Ovary (tissue), 3 donors: ENCODE results near the gene TVP23B.
"Not testable (repeated sequence)": the region's sequence is repeated elsewhere in the genome, so short reads cannot be mapped to it uniquely, and the experiment has no call there.

Experiments used
- CTCF ChIP-seq, 3 donors: fragments of 450-650 bp in 2 of 3; fragments of 200-600 bp in 1 of 3; IDR thresholded peaks; one replicate each; pipeline versions ENCODE4 v1.5.1 to v1.8.0; 2016 to 2022; ENCODE audit warnings: antibody characterized with exemption in 3 of 3, mild to moderate bottlenecking in 1 of 3
- EP300 ChIP-seq: sonication (generic); formaldehyde crosslinking; IDR thresholded peaks from one replicate; pipeline ENCODE4 v1.6.1; 2017; ENCODE audit warnings: antibody characterized with exemption
- POLR2A ChIP-seq: fragments of 450-650 bp; IDR thresholded peaks from one replicate; pipeline ENCODE4 v1.6.1; 2017; ENCODE audit warnings: antibody characterized with exemption, mild to moderate bottlenecking, moderate library complexity
- donor health status: DM: no; HTN: no; CAD: no.

GRCh38 chr17:18796887-18797286 lies 15.9 kb downstream of the TVP23B start:
- TF ChIP-seq CTCF (IDR thresholded peaks at IDR 0.05); POLR2A; EP300: not testable (repeated sequence)
